Measurements from ENCODE around the gene CLSTN2.

Gene CLSTN2

GRCh38 chr3:140617135-140617534 is 682.1 kb downstream of the CLSTN2 start:
- no peak for DNase-seq

- DNase-seq, result no peak
Observed at GRCh38 chr3:140626856-140627255, 691.9 kb downstream of the CLSTN2 start.
